Stimulated activated CD8-positive, alpha-beta memory T cell treated with anti-CD3 and anti-CD28 coated beads, Interleukin-4, amount 100 ng/mL, for 1 hour (primary cell): Measurements from ENCODE around the gene EVL.
A peak's percentile ranks its signal among the peaks of the same experiment; 100 is the strongest.
"Not testable (repeated sequence)": the region's sequence is repeated elsewhere in the genome, so short reads cannot be mapped to it uniquely, and the experiment has no call there.

Experiments
- DNase-seq, 2 donors: peaks; one replicate each; pipeline ENCODE4 v3.0.0-alpha.2; 2020; ENCODE audit warnings: low read depth in 2 of 2, low spot score in 1 of 2

EVL gene

GRCh38 chr14:100065111-100065871 is at the start of gene EVL:
Gene EVL (plus strand): TSS chr14:100065422. CDS start chr14:100065501, 79 bp downstream.
- DNase-seq: peak; percentile 56 to 58

- no peak for DNase-seq
Measured at GRCh38 chr14:100017553-100017952, 47.7 kb upstream of the EVL start.

- DNase-seq: no peak
Measured at GRCh38 chr14:100018054-100018453, 47.2 kb upstream of the EVL start.

GRCh38 chr14:100018482-100018881 is 46.7 kb upstream of the EVL start:
- no peak for DNase-seq

GRCh38 chr14:100019156-100019744 is 46.0 kb upstream of the EVL start:
- DNase-seq: no peak

- no peak for DNase-seq
Measured at GRCh38 chr14:100020629-100021028, 44.6 kb upstream of the EVL start.

- DNase-seq: no peak
Measured at GRCh38 chr14:100022772-100023451, 42.3 kb upstream of the EVL start.

GRCh38 chr14:100025111-100025510 is 40.1 kb upstream of the EVL start:
- no peak for DNase-seq

GRCh38 chr14:100027771-100028490 is 37.3 kb upstream of the EVL start:
- no peak for DNase-seq

- DNase-seq: no peak
Measured at GRCh38 chr14:100028990-100029677, 36.1 kb upstream of the EVL start.

- DNase-seq: not testable (repeated sequence)
Measured at GRCh38 chr14:100030006-100030405, 35.2 kb upstream of the EVL start.

- no peak for DNase-seq
Measured at GRCh38 chr14:100030452-100031153, 34.6 kb upstream of the EVL start.

- no peak for DNase-seq
Measured at GRCh38 chr14:100031506-100032281, 33.5 kb upstream of the EVL start.

- no peak for DNase-seq
Measured at GRCh38 chr14:100032738-100033137, 32.5 kb upstream of the EVL start.

- DNase-seq: no peak
Measured at GRCh38 chr14:100033347-100034075, 31.7 kb upstream of the EVL start.

- no peak for DNase-seq
Measured at GRCh38 chr14:100034468-100034867, 30.8 kb upstream of the EVL start.

- no peak for DNase-seq
Measured at GRCh38 chr14:100034961-100035500, 30.2 kb upstream of the EVL start.

GRCh38 chr14:100035700-100036099 is 29.5 kb upstream of the EVL start:
- no peak for DNase-seq

- no peak for DNase-seq
Measured at GRCh38 chr14:100037353-100037752, 27.9 kb upstream of the EVL start.
